Large intestine (tissue), 3 donors: ENCODE measurements around the gene PTPN4. TPM values are rescaled to one million over a fixed set of nuclear protein-coding genes. Genes with fewer than 3 reads are reported as not detected.

Source experiments
- DNase-seq, 2 donors: peaks; one replicate each; pipeline versions ENCODE4 v3.0.0 to v3.0.0-alpha.2; 2013
- H3K27ac ChIP-seq: one replicate; pipeline ENCODE4 v1.5.1; 2013; ENCODE audit warnings: low read length
- H3K27me3 ChIP-seq: 2 replicates; pipeline ENCODE4 v1.6.1; 2013; ENCODE audit warnings: low read length; ENCODE audit not compliant: control insufficient read depth, insufficient read depth
- H3K36me3 ChIP-seq: 2 replicates; pipeline ENCODE4 v1.6.1; 2013; ENCODE audit warnings: low read length; ENCODE audit not compliant: control insufficient read depth, insufficient read depth
- H3K4me1 ChIP-seq: one replicate; pipeline ENCODE4 v1.6.1; 2013; ENCODE audit warnings: low read length; ENCODE audit not compliant: control insufficient read depth, insufficient read depth
- H3K4me3 ChIP-seq: one replicate; pipeline ENCODE4 v1.5.1; 2013; ENCODE audit warnings: low read length
- H3K9me3 ChIP-seq: one replicate; pipeline ENCODE4 v1.6.1; 2013; ENCODE audit warnings: mild to moderate bottlenecking, low read depth, low read length, moderate library complexity; ENCODE audit not compliant: control insufficient read depth
- WGBS: methylation state at CpG from one replicate; pipeline ENCODE4 v1.1.5; 2013; ENCODE audit warnings: low lambda C conversion rate; ENCODE audit not compliant: insufficient coverage; 5-methylcytosine and 5-hydroxymethylcytosine counted together
- polyA plus RNA-seq: library from polyadenylated mRNA; unstranded; fragments of 120-200 nt; gene quantifications from one replicate; pipeline ENCODE4 v1.2.1, GENCODE V29; 2013

The PTPN4 gene
- polyA plus RNA-seq, 1 donor: 13.3 TPM

GRCh38 chr2:119879502-119879901, 119.8 kb downstream of the PTPN4 start:
- DNase-seq: no peak
- no peak overlapping the region for H3K4me3 ChIP-seq

GRCh38 chr2:119888680-119889079, 129.0 kb downstream of the PTPN4 start:
- Histone ChIP-seq H3K4me3 (no peak overlapping the region), H3K27ac (no peak overlapping the region), H3K4me1 (no peaks in the 10 kb centered on the region), H3K9me3 (peaks cover 5% of the 10 kb centered on the region), H3K27me3 (no peaks in the 10 kb centered on the region), H3K36me3 (peaks cover 5% of the 10 kb centered on the region)
- WGBS: 100% methylated on average over 1 of the region's 2 CpGs
- no peak for DNase-seq

More at GRCh38 chr2:119879502-119879901, 119.8 kb downstream of the PTPN4 start:
- Histone ChIP-seq H3K27ac (no peak overlapping the region), H3K4me1 (no peaks in the 10 kb centered on the region), H3K9me3 (no peaks in the 10 kb centered on the region), H3K36me3 (no peaks in the 10 kb centered on the region), H3K27me3 (no peaks in the 10 kb centered on the region)

GRCh38 chr2:119897736-119898395, 138.1 kb downstream of the PTPN4 start:
- Histone ChIP-seq H3K36me3 (peaks cover 15% of the 10 kb centered on the region), H3K4me3 (no peak overlapping the region), H3K9me3 (no peaks in the 10 kb centered on the region), H3K27ac (no peak overlapping the region), H3K27me3 (no peaks in the 10 kb centered on the region), H3K4me1 (no peaks in the 10 kb centered on the region)
- WGBS: 48% methylated on average over 2 of the region's 5 CpGs
- no peak for DNase-seq

- H3K9me3 ChIP-seq: peaks cover 7% of the 10 kb centered on the region
- no peak overlapping the region for H3K27ac ChIP-seq
- no peaks in the 10 kb centered on the region for H3K4me1 ChIP-seq
- no peak overlapping the region for H3K4me3 ChIP-seq
- no CpG with 5 or more reads among the region's 2 CpGs for WGBS
- H3K27me3 ChIP-seq: no peaks in the 10 kb centered on the region
- H3K36me3 ChIP-seq: peaks cover 21% of the 10 kb centered on the region
- DNase-seq: no peak
These were observed 141.3 kb downstream of the PTPN4 start for GRCh38 chr2:119901013-119901412.

- H3K27me3 ChIP-seq: no peaks in the 10 kb centered on the region
- no peaks in the 10 kb centered on the region for H3K36me3 ChIP-seq
- H3K4me3 ChIP-seq: no peak overlapping the region
- 83% methylated on average over 2 of the region's 2 CpGs for WGBS
- DNase-seq: peak in 1 of 2 donors; percentile 8
- H3K4me1 ChIP-seq: no peaks in the 10 kb centered on the region
- H3K9me3 ChIP-seq: no peaks in the 10 kb centered on the region
- H3K27ac ChIP-seq: no peak overlapping the region
These were observed 150.8 kb downstream of the PTPN4 start for GRCh38 chr2:119910566-119910965.

GRCh38 chr2:119914266-119914665, 154.5 kb downstream of the PTPN4 start:
- 80% methylated on average over 1 of the region's 1 CpG for WGBS
- no peaks in the 10 kb centered on the region for H3K36me3 ChIP-seq
- no peak overlapping the region for H3K4me3 ChIP-seq
- no peaks in the 10 kb centered on the region for H3K27me3 ChIP-seq
- H3K4me1 ChIP-seq: no peaks in the 10 kb centered on the region
- H3K27ac ChIP-seq: no peak overlapping the region
- no peaks in the 10 kb centered on the region for H3K9me3 ChIP-seq
- DNase-seq: no peak

- H3K4me3 ChIP-seq: no peak overlapping the region
- WGBS: 86% methylated on average over 1 of the region's 1 CpG
- no peak overlapping the region for H3K27ac ChIP-seq
- no peaks in the 10 kb centered on the region for H3K27me3 ChIP-seq
- H3K4me1 ChIP-seq: no peaks in the 10 kb centered on the region
- DNase-seq: no peak
- no peaks in the 10 kb centered on the region for H3K9me3 ChIP-seq
- H3K36me3 ChIP-seq: no peaks in the 10 kb centered on the region
These were observed 162.1 kb downstream of the PTPN4 start for GRCh38 chr2:119921825-119922224.

GRCh38 chr2:119922699-119923098, 163.0 kb downstream of the PTPN4 start:
- Histone ChIP-seq H3K4me3 (no peak overlapping the region), H3K36me3 (no peaks in the 10 kb centered on the region), H3K4me1 (no peaks in the 10 kb centered on the region), H3K9me3 (no peaks in the 10 kb centered on the region), H3K27ac (no peak overlapping the region), H3K27me3 (no peaks in the 10 kb centered on the region)
- DNase-seq: no peak

GRCh38 chr2:119929537-119929936, 169.8 kb downstream of the PTPN4 start:
- 0% methylated on average over 1 of the region's 2 CpGs for WGBS
- H3K4me1 ChIP-seq: no peaks in the 10 kb centered on the region
- H3K27ac ChIP-seq: no peak overlapping the region
- H3K4me3 ChIP-seq: no peak overlapping the region
- no peaks in the 10 kb centered on the region for H3K9me3 ChIP-seq
- DNase-seq: peak; percentile 7 to 43
- H3K27me3 ChIP-seq: no peaks in the 10 kb centered on the region
- H3K36me3 ChIP-seq: peaks cover 7% of the 10 kb centered on the region

- no peak for DNase-seq
- Histone ChIP-seq H3K9me3 (no peaks in the 10 kb centered on the region), H3K4me3 (no peak overlapping the region), H3K36me3 (peaks cover 12% of the 10 kb centered on the region), H3K27me3 (no peaks in the 10 kb centered on the region), H3K27ac (no peak overlapping the region), H3K4me1 (no peaks in the 10 kb centered on the region)
- WGBS: no CpG with 5 or more reads among the region's 2 CpGs
These were observed 173.1 kb downstream of the PTPN4 start for GRCh38 chr2:119932809-119933208.

- no peak overlapping the region for H3K4me3 ChIP-seq
- H3K9me3 ChIP-seq: no peaks in the 10 kb centered on the region
- no peaks in the 10 kb centered on the region for H3K27me3 ChIP-seq
- no peaks in the 10 kb centered on the region for H3K4me1 ChIP-seq
- H3K27ac ChIP-seq: no peak overlapping the region
- no peak for DNase-seq
- H3K36me3 ChIP-seq: peaks cover 12% of the 10 kb centered on the region
These were observed 174.6 kb downstream of the PTPN4 start for GRCh38 chr2:119934319-119934718.
